H9 (cell line): ENCODE data around the gene CCDC170. TPM values are rescaled to one million over a fixed set of nuclear protein-coding genes. Genes with fewer than 3 reads are reported as not detected.

ENCODE experiments used
- DNase-seq: peaks from one replicate; pipeline ENCODE4 v3.0.0-alpha.2; 2017
- H2AFZ ChIP-seq: one replicate; pipeline ENCODE4 v1.6.1; 2013; ENCODE audit warnings: mild to moderate bottlenecking, low read length, control low read depth, moderate library complexity
- H2AK5ac ChIP-seq: 2 replicates; pipeline ENCODE4 v1.6.1; 2013; ENCODE audit warnings: low read length, control low read depth, mixed read lengths; ENCODE audit not compliant: insufficient read length
- H2BK120ac ChIP-seq: one replicate; pipeline ENCODE4 v1.6.1; 2013; ENCODE audit warnings: low read depth, mild to moderate bottlenecking, low read length, control low read depth, inconsistent platforms; ENCODE audit not compliant: poor library complexity, severe bottlenecking
- H2BK12ac ChIP-seq: 2 replicates; pipeline ENCODE4 v1.6.1; 2013; ENCODE audit warnings: low read length, control low read depth, mixed read lengths, low read depth; ENCODE audit not compliant: insufficient read length
- H2BK15ac ChIP-seq: 2 replicates; pipeline ENCODE4 v1.6.1; 2013; ENCODE audit warnings: low read depth, low read length, control low read depth
- H2BK20ac ChIP-seq: one replicate; pipeline ENCODE4 v1.6.1; 2013; ENCODE audit warnings: low read depth, mild to moderate bottlenecking, low read length, control low read depth, inconsistent platforms; ENCODE audit not compliant: poor library complexity, severe bottlenecking
- H2BK5ac ChIP-seq: 2 replicates; pipeline ENCODE4 v1.6.1; 2013; ENCODE audit warnings: low read length, control low read depth, mixed read lengths; ENCODE audit not compliant: insufficient read length
- H3K14ac ChIP-seq: 2 replicates; pipeline ENCODE4 v1.6.1; 2013; ENCODE audit warnings: low read length, control low read depth; ENCODE audit not compliant: insufficient read depth
- H3K18ac ChIP-seq: 2 replicates; pipeline ENCODE4 v1.6.1; 2013; ENCODE audit warnings: low read depth, mild to moderate bottlenecking, mixed read lengths, low read length, control low read depth; ENCODE audit not compliant: insufficient read length
- H3K23ac ChIP-seq: 2 replicates; pipeline ENCODE4 v1.6.1; 2013; ENCODE audit warnings: low read length, control low read depth, mixed read lengths, low read depth; ENCODE audit not compliant: insufficient read length
- H3K23me2 ChIP-seq: 2 replicates; pipeline ENCODE4 v1.6.1; 2013; ENCODE audit warnings: low read depth, mild to moderate bottlenecking, mixed read lengths, low read length, control low read depth; ENCODE audit not compliant: insufficient read length, poor library complexity, severe bottlenecking
- H3K27ac ChIP-seq: 2 replicates; pipeline ENCODE4 v1.5.1; 2013; ENCODE audit warnings: low read length, control low read depth, mixed read lengths, low read depth; ENCODE audit not compliant: insufficient read length
- H3K27me3 ChIP-seq: 2 replicates; pipeline ENCODE4 v1.6.1; 2013; ENCODE audit warnings: low read length, control low read depth, inconsistent platforms; ENCODE audit not compliant: insufficient read depth
- H3K4ac ChIP-seq: 2 replicates; pipeline ENCODE4 v1.6.1; 2013; ENCODE audit warnings: low read depth, mild to moderate bottlenecking, control low read depth, inconsistent platforms, low read length, moderate library complexity
- H3K4me1 ChIP-seq: 2 replicates; pipeline ENCODE4 v1.6.1; 2013; ENCODE audit warnings: low read length, control low read depth, inconsistent platforms; ENCODE audit not compliant: insufficient read depth
- H3K4me2 ChIP-seq: 2 replicates; pipeline ENCODE4 v1.6.1; 2013; ENCODE audit warnings: low read length, control low read depth, mixed read lengths; ENCODE audit not compliant: insufficient read length, insufficient read depth
- H3K56ac ChIP-seq: 2 replicates; pipeline ENCODE4 v1.6.1; 2013; ENCODE audit warnings: low read depth, mild to moderate bottlenecking, mixed read lengths, low read length, control low read depth; ENCODE audit not compliant: insufficient read length
- H3K79me1 ChIP-seq: 2 replicates; pipeline ENCODE4 v1.6.1; 2013; ENCODE audit warnings: low read depth, mild to moderate bottlenecking, moderate library complexity, low read length, control low read depth, inconsistent platforms; ENCODE audit not compliant: insufficient read depth, poor library complexity, severe bottlenecking
- H3K79me2 ChIP-seq: 2 replicates; pipeline ENCODE4 v1.6.1; 2013; ENCODE audit warnings: low read length, control low read depth, inconsistent platforms; ENCODE audit not compliant: insufficient read depth
- H3K9ac ChIP-seq: 2 replicates; pipeline ENCODE4 v1.6.1; 2013; ENCODE audit warnings: low read length, control low read depth, mixed read lengths; ENCODE audit not compliant: insufficient read length; ENCODE audit errors: extremely low read depth
- H3K9me3 ChIP-seq: one replicate; pipeline ENCODE4 v1.6.1; 2013; ENCODE audit warnings: low read depth, low read length, inconsistent platforms; ENCODE audit not compliant: control insufficient read depth
- H3T11ph ChIP-seq: one replicate; pipeline ENCODE4 v1.6.1; 2013; ENCODE audit warnings: mild to moderate bottlenecking, low read length, control low read depth, inconsistent platforms
- H4K20me1 ChIP-seq: one replicate; pipeline ENCODE4 v1.6.1; 2013; ENCODE audit not compliant: control insufficient read depth, insufficient read length, insufficient read depth
- H4K5ac ChIP-seq: 2 replicates; pipeline ENCODE4 v1.6.1; 2013; ENCODE audit warnings: low read depth, mild to moderate bottlenecking, mixed read lengths, low read length, control low read depth; ENCODE audit not compliant: insufficient read length
- H4K8ac ChIP-seq: replicated peaks from 2 replicates; pipeline ENCODE4 v1.6.1; 2013; ENCODE audit warnings: low read length, control low read depth, mixed read lengths, low read depth; ENCODE audit not compliant: insufficient read length
- H4K91ac ChIP-seq: 2 replicates; pipeline ENCODE4 v1.6.1; 2013; ENCODE audit warnings: low read depth, mild to moderate bottlenecking, moderate library complexity, mixed read lengths, low read length, control low read depth; ENCODE audit not compliant: insufficient read length
- H3K27ac Mint-ChIP-seq, 3 experiments: 2 replicates in 2 of 3; 3 replicates in 1 of 3; pipeline ENCODE4 v1.8.0; 2020 to 2021; ENCODE audit warnings: mixed read lengths in 3 of 3, mild to moderate bottlenecking in 1 of 3, moderate library complexity in 1 of 3
- H3K27me3 Mint-ChIP-seq: 2 replicates; pipeline ENCODE4 v1.8.0; 2021; ENCODE audit warnings: low read depth, mild to moderate bottlenecking, moderate library complexity, mixed read lengths
- H3K36me3 Mint-ChIP-seq, 3 experiments: 2 replicates in 2 of 3; 3 replicates in 1 of 3; pipeline ENCODE4 v1.8.0; 2020 to 2021; ENCODE audit warnings: low read depth in 3 of 3, mixed read lengths in 3 of 3; ENCODE audit not compliant: insufficient read depth in 1 of 3
- H3K4me1 Mint-ChIP-seq, 2 experiments: 2 replicates each; pipeline ENCODE4 v1.8.0; 2020; ENCODE audit warnings: mixed read lengths in 2 of 2
- H3K4me3 Mint-ChIP-seq, 2 experiments: 2 replicates in 1 of 2; 3 replicates in 1 of 2; pipeline ENCODE4 v1.8.0; 2020 to 2021; ENCODE audit warnings: mild to moderate bottlenecking in 2 of 2, mixed read lengths in 2 of 2, moderate library complexity in 1 of 2
- H3K9me3 Mint-ChIP-seq, 2 experiments: 2 replicates in 1 of 2; 3 replicates in 1 of 2; pipeline ENCODE4 v1.8.0; 2020; ENCODE audit warnings: mild to moderate bottlenecking in 2 of 2, mixed read lengths in 2 of 2, moderate library complexity in 1 of 2
- WGBS: extraction: QIAGEN DNeasy Blood & Tissue Kit; methylation state at CpG from one replicate; pipeline ENCODE4 v1.1.7; 2013; ENCODE audit warnings: missing lambda C conversion rate, low lambda C conversion rate, mixed read lengths; ENCODE audit not compliant: insufficient read length; ENCODE audit errors: extremely low coverage; 5-methylcytosine and 5-hydroxymethylcytosine counted together
- total RNA-seq: library from RNA; stranded (reverse); gene quantifications from 2 replicates; pipeline ENCODE4 v1.2.1, GENCODE V29; 2021
- TF ChIP-seq, protein P1 (sequence below): fragments of 200-600 bp; sonication (generic); conservative IDR thresholded peaks from 3 replicates; pipeline ENCODE4 v1.8.0; 2021; ENCODE audit warnings: antibody characterized with exemption, mild to moderate bottlenecking

Gene CCDC170
- total RNA-seq, 1 experiment from 2014 or later, result 0.07 TPM

DNA sequence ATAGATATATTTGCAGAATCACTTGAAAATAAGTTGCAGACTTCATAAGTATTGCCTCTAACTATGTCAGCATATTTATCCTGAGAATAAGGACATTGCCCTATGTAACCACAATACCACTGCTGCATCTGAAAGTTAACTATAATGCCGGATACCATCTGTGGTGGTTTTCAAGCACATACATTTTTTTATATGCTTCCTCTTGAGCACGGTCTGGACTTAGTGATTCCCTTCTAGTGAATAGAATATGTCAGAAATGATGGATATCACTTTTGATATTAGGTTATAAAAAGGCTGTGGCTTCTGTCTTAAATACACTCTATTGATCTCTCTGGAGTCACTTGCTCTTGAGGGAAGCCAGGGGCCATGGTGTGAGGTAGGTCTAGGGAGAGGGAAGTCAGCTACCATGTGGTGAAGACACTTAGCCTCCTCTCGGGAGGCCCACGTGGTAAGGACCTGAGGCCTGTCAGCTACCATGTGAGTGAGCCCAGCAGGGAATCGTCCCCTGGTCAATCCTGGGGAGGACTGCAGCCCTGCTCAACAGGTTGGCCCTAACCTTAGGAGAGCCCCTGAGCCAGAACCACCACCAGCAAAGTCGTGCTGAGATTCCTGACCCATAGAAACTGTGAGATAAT is 57.5 kb downstream of the CCDC170 start:
- no peak for DNase-seq
- no peak overlapping the region for H3K4me2 ChIP-seq
- H4K5ac ChIP-seq, result no peak overlapping the region
- Mint-ChIP-seq H3K27me3 (no peaks in the 10 kb centered on the region), H3K4me1 (no peaks in the 10 kb centered on the region), H3K4me3 (no peak overlapping the region), H3K36me3 (no peaks in the 10 kb centered on the region), H3K27ac (no peak overlapping the region), H3K9me3 (peaks cover 0 to 3% of the 10 kb centered on the region in 2 experiments; a peak in 1 of 5 replicates)
- no peak overlapping the region for H3K9ac ChIP-seq
- H3K27ac ChIP-seq, result no peak overlapping the region
- H2AFZ ChIP-seq, result no peak overlapping the region
- H2BK12ac ChIP-seq, result no peak overlapping the region
- no peak overlapping the region for H2AK5ac ChIP-seq
- no peak overlapping the region for H2BK20ac ChIP-seq
- H3K4ac ChIP-seq, result no peak overlapping the region
- no peaks in the 10 kb centered on the region for H3K79me2 ChIP-seq
- no peaks in the 10 kb centered on the region for H3K27me3 ChIP-seq
- no peak overlapping the region for H2BK120ac ChIP-seq
- H4K20me1 ChIP-seq, result no peaks in the 10 kb centered on the region
- no peak overlapping the region for H2BK15ac ChIP-seq
- no peaks in the 10 kb centered on the region for H3K23me2 ChIP-seq
- H3K23ac ChIP-seq, result no peak overlapping the region
- no peaks in the 10 kb centered on the region for H3K4me1 ChIP-seq
- no peak overlapping the region for H3T11ph ChIP-seq
- no peaks in the 10 kb centered on the region for H3K9me3 ChIP-seq
- H3K14ac ChIP-seq, result no peak overlapping the region
- H4K8ac ChIP-seq, result no peak overlapping the region
- no peak overlapping the region for H3K56ac ChIP-seq
- no CpG with 5 or more reads among the region's 6 CpGs for WGBS
- no peaks in the 10 kb centered on the region for H3K79me1 ChIP-seq
- H4K91ac ChIP-seq, result no peak overlapping the region
- H3K18ac ChIP-seq, result no peak overlapping the region
- TF ChIP-seq, protein P1, sequence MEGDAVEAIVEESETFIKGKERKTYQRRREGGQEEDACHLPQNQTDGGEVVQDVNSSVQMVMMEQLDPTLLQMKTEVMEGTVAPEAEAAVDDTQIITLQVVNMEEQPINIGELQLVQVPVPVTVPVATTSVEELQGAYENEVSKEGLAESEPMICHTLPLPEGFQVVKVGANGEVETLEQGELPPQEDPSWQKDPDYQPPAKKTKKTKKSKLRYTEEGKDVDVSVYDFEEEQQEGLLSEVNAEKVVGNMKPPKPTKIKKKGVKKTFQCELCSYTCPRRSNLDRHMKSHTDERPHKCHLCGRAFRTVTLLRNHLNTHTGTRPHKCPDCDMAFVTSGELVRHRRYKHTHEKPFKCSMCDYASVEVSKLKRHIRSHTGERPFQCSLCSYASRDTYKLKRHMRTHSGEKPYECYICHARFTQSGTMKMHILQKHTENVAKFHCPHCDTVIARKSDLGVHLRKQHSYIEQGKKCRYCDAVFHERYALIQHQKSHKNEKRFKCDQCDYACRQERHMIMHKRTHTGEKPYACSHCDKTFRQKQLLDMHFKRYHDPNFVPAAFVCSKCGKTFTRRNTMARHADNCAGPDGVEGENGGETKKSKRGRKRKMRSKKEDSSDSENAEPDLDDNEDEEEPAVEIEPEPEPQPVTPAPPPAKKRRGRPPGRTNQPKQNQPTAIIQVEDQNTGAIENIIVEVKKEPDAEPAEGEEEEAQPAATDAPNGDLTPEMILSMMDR, result no peak
- no peak overlapping the region for H2BK5ac ChIP-seq
